Stimulated activated naive CD4-positive, alpha-beta T cell (primary cell): ENCODE data around the gene TACR3.
"Not testable (repeated sequence)": the region's sequence is repeated elsewhere in the genome, so short reads cannot be mapped to it uniquely, and the experiment has no call there.

Experiments used
- DNase-seq, 6 experiments: peaks; one replicate each; lab custom pipeline; 2025; lab: John Stamatoyannopoulos, UW

Gene TACR3, protein sequence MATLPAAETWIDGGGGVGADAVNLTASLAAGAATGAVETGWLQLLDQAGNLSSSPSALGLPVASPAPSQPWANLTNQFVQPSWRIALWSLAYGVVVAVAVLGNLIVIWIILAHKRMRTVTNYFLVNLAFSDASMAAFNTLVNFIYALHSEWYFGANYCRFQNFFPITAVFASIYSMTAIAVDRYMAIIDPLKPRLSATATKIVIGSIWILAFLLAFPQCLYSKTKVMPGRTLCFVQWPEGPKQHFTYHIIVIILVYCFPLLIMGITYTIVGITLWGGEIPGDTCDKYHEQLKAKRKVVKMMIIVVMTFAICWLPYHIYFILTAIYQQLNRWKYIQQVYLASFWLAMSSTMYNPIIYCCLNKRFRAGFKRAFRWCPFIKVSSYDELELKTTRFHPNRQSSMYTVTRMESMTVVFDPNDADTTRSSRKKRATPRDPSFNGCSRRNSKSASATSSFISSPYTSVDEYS

DNA sequence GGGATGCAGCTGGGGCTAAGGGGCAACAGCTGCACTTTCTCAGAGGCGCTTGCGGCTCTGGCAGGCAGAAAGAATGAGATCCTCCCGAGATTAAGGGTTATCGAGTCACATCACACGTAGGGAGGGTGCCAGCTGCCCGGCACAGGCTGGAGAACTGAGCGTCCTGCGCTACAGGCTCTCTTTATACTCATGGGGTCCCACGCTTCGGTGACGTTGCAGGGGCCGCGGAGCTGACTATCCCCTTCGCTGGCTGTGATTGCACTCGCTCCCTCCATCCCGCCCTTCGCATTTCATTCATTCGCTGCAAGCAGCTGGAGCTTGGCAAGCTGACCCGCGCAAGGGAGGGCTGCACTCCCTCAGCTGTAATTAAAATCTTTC, at the start of gene TACR3:
TSS of gene TACR3 (minus strand) at position 156 of the 378 bp plus-strand sequence. CDS start 310 bp downstream, outside the sequence.
- DNase-seq: no peak

DNA sequence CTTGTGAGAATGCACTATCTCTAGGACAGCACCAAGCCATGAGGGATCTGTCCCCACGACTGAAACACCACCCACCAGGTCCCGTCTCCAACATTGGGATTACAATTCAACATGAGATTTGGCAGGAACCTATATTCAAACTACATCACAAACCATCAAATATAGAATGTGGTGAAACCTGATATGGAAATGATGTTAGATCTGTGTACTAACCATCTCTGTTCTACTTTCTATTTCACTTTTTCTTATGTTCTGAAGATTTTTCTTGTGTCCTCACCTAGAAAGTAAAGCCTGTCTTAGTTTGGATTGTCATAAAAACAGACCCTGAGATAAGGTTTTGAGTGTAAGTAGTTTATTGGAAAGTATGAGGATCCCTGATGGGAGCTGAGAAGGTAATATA, 37.8 kb upstream of the TACR3 start:
- DNase-seq: no peak

DNA sequence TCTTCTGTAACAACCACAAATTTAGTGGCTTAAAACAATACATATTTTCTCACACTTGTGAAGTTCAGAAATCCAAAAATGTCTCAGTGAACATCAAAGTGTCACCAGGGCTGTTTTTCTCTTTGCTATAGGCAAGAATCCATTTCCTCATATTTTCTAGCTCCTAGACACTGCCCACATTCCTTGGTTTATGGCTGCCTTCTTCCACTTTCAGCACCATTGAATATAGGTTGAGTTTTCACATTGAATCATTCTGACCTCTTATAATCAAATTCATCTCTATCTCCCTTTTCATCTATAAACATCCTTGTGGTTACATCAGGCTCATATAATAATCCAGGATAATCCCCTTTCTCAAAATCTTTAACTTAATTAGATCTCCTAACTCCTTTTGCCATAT, 37.0 kb upstream of the TACR3 start:
- DNase-seq: no peak

DNA sequence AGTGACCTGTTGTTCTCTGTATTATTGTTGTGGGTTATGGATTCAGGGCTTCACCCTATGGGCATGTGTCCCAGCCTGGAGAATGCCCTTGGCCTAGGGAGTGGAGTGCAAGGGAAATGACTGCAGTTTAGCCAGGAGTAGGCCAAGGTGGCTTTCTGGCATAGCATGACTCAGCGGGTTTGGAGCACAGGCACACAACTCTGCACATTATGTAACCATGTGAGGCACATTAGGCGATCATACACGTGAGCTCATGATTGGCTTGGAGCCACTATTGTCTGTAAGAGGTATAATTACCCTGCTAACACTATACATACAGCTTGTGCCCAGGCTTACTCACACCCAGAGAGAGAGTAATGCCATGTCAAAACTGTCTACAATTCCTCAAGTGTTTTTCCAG, 35.1 kb upstream of the TACR3 start:
- no peak for DNase-seq

DNA sequence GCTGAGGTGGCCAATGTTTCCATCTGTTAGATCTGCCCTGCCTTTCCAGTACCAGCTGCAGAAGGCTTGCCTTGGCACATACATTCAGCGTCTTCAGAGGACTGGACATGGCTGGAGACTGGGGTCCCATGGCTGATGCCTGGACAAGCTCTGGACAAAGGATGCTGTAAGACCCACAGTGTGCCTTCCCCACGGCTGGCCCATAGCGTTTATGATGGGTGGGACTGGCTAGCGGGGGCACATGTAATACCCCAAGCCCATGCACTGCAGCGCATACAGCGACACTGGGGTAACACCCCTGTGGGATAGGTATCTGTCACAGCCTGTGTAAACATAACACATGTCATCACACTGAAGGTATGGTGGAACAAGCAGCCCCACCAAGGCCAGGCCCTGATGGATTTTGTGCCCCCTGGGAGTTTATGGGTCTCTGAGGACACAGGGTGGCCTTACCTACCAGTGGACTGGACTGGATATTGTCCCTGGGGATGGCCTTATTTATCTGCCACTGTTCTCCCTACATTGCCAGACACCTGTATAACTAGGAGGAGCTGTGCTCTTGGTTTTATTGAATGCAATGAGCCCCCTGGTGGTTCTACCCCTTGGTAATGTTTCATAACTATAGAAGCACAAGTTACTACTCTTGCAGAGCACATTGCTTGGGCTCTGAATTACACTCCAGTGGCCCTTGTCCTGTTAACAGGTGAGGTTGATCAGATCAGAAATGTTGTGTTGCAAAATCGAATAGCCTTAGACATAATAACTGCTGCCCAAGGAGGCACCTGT, 34.3 kb upstream of the TACR3 start:
- DNase-seq: no peak

DNA sequence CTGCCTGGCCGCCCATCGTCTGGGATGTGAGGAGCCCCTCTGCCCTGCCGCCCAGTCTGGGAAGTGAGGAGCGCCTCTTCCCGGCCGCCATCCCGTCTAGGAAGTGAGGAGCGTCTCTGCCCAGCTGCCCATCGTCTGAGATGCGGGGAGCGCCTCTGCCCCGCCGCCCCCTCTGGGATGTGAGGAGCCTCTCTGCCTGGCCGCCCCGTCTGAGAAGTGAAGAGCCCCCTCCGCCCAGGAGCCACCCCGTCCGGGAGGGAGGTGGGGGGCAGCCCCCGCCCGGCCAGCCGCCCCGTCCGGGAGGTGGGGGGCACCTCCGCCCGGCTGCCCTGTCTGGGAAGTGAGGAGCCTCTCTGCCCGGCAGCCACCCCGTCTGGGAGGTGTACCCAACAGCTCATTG, 3.4 kb upstream of the TACR3 start:
- not testable (repeated sequence) for DNase-seq

DNA sequence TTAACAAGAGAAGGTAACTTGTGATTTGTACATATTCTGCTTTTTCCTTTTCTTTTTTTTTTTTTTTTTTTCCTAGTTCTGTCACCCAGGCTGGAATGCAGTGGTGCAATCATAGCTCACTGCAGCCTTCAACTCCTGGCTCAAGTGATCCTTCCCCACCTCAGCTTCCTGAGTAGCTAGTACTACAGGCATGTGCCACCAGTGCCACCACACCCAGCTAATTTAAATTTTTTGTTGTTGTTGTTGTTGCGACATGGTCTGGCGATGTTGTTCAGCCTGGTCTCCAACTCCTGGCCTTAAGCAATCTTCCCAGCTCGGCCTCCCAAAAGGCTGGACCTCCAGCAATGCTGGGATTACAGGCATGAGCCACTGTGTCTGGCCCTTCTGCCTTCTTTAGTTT, 1.5 kb upstream of the TACR3 start:
- no peak for DNase-seq

DNA sequence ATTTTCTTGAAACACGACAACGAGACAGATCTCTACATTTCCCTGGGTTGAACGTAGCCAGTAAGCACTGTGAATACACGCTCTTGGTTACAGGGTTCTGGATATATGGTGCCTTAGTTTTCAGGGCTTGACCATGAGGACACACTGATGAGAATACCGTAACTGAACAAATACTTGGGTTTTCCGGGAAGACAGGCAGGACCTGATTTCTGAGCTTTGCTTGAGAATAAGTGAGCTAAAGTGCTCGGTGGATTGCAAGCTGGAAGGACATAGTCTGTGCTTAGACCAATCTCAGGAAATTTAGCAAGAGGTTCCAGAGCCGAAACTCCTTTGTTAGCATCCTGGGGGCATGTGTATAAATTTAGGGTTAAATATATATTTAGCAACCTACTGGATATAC, 876 bp upstream of the TACR3 start:
- no peak for DNase-seq

DNA sequence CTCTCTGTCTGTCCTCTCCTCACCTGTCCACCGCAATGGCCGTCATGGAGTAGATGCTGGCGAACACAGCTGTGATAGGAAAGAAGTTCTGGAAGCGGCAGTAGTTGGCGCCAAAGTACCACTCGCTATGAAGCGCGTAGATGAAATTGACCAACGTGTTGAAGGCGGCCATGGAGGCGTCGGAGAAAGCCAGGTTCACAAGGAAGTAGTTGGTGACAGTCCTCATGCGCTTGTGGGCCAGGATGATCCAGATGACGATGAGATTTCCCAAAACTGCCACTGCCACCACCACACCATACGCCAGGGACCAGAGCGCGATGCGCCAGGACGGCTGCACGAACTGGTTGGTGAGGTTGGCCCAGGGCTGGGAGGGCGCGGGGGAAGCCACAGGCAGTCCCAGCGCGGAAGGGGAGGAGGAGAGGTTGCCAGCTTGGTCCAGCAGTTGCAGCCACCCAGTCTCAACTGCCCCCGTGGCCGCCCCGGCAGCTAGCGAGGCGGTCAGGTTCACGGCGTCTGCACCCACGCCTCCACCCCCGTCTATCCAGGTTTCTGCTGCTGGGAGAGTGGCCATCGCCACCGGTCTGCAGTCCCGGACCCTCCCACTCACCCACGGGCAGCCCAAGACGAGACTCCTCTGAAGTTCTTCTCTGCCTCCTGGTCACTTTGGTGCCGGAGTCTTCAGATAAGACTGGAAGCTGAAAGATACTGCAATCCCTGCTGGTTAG, 518 bp downstream of the TACR3 start:
- no peak for DNase-seq

DNA sequence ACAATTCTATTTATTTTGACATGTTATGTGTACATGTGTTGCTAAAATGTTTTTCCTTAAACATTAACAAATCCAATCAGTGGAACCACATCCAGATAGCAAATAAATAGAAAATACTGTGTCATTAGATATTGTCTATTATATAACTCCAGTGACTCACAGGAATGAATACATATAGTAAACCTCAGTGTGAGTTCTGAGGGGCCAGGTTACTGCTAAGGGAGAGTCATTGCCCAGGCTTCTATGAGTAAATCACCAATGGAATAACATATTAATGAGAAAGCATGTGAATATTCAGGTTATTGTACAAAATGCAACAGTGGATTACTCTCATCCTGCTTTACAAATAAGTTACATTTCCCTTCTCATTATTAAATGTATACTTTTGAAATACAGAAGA, 27.2 kb downstream of the TACR3 start:
- DNase-seq: no peak

DNA sequence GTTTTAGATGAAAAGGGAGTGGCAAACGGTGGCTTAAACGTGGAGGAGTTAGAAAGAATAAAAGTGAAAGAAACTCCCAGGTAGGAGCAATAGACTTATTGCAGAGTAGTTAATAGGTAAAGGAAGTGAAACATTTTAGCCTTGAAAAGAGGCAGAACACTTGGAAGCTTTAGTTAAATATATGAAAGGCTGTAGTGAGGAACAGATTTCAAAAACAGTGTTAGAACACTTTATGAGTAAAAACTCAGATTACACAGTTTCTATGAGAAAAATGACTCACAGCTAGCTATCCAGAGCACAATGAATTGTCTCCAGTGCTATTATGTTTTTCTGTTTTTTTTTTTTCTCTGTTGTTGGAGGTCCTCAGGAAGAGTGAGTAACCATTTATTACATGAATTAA, 45.8 kb downstream of the TACR3 start:
- DNase-seq: no peak

DNA sequence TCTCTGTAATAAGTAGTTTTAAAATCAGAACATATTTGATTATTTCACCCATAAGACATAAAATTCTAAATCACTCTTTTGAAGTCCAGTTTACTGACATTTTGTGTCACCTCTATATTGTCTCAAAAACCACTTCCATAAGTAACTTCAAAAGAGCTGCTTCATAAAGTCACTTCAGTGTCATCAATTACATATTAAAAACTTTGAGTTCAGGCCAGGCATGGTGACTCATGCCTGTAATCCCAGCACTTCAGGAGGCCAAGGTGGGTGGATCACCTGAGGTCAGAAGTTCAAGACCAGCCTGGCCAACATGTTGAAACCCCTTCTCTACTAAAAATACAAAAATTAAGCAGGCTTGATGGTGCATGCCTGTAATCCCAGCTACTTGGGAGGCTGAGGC, 53.0 kb downstream of the TACR3 start:
- DNase-seq: not testable (repeated sequence)

DNA sequence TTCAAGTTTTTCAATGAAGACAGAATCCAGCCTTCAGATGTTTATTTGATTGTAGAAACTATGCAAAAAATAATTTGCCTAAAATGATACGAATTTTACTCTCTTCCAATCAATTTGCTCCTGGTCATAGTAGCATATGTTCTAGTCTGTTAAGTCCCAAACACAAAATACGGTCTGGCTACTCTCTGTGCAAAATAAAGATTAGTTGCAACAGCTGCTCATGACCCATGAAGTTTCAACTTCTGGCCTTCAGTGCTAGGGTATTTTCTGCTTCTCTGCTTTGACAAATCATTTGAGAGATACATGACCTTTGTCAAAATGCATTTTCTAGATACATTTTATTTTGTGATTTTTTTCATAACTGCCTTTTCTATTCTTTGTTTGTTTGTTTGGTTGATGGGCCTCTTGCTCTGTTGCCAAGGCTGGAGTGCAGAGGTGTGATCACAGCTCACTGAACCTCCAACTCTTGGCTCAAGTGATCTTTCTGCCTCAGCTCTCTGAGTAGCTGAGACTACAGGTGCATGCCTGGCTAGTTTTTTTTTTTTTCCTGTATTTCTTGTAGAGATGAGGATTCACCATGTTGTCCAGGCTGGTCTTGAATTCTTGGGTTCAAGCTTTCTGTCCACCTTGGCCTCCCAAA, 55.2 kb downstream of the TACR3 start:
- DNase-seq: no peak

DNA sequence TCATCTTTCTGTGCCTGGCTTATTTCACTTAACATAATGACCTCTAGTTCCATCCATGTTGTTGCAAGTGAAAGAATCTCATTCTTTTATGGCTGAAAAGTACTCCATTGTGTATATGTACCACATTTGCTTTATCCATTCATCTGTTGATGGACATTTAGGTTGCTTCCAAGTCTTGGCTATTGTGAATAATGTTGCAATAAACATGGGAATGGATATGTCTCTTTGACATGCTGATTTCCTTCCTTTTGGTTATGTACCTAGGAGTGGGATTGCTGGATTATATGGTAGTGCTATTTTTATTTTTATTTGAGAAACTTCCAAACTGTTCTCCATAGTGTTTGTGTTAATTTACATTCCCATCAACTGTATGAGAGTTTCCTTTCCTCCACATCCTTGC, 71.2 kb downstream of the TACR3 start:
- no peak for DNase-seq

DNA sequence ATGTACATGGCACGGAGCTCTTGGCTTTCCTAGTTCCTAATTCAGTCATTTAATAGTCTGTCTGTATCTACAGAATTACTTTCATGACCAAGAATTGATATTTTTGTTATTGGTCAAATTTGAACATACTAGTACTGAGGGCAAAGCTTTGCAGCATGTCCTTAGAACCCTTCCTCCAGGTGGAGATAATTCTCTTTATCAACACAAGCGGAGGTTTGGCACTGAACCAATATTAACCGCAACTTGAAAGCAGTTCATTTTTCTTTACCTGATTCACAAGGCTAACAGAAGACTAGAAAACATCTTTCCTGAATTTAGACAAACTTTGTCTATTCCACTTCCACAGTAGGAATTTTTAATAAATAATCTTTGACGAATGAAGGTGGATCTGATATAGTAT, 73.8 kb downstream of the TACR3 start:
- no peak for DNase-seq

DNA sequence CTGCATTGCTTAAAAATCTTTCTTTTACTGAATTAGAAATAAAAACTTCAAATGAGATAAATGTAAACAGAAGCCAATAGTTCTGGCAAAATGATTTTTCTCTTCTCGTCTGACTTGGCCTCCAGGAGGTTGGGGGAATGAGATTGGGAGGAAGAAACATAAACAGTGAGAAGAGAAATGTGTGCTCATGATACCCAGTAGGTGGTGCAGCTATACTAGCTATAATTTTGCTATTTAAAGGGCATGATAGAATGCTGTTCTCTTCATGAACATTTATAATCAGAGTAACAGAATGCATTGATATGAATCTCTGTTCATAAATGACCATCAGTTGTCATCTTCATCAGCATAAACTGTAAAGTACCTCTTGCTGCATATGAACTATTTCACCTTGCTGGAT, 85.5 kb downstream of the TACR3 start:
- DNase-seq: no peak

DNA sequence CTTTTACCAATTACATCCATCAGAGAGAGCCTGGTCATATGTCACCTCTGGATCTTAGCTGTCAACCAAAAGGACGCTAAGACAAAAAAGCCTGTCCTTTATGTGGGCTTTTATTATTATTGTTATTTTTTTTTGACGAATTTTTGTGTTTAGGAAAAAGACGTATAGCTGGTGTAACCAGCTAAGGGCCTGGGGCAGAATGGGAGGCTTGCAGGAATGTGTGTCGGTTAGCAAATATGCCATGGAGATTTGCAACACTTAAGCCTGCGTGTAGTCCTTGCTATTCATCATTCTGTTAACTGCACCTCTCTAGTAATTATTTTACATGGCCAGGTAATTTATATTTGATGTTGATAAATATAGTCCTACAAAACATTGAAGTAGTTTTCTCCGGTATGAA, 93.5 kb downstream of the TACR3 start:
- no peak for DNase-seq

DNA sequence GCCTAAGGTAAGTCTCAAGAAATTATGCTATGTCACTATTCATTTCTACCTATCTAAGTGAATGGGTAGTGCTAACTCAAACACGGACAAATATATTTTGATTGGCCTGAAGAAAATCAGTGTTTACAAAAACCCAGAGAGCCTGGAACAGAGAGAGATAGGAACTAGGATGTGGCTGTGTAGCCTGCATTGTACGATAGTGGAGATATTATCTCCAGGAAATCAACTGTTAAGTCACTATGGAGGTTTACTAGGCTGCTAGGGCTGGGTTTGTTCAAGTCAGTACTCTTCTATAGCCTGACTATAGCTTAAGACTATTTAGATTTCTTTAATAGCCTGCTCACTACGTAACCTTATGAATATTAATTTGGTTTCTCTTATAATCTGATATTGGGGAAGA, 127.9 kb downstream of the TACR3 start:
- DNase-seq: no peak

DNA sequence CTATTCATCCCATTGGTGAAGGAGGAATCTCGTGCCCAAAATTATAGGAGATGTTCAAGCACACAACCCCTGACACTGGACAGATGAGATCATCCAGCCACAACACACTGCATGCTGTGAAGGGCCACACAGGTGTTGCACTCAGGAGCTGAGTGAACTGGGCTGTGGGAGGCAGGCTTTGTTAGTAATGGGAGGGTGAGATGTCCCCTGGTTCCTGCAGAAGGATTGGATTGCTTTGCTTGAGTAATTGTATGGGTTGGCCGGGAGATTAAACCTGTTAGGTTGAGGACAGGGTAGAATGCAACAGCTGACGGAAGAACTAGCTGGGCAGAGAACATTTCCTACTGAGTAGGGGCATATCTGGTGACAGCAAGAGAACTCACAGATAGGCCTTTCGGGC, 152.2 kb downstream of the TACR3 start:
- DNase-seq: no peak

DNA sequence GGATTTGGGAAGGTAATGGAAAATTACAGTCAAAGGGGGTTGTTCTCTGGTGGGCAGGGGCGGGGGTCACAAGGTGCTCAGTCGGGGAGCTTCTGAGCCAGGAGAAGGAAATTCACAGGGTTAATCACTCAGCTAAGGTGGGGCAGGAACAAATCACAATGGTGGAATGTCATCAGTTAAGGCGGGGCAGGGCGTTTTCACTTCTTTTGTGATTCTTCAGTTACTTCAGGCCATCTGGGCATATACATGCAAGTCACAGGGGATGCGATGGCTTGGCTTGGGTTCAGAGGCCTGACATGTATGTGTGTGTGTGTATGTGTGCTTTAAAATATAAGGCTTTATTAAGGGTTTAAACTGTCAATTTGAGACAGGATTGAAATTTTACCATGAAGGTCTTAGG, 160.6 kb downstream of the TACR3 start:
- DNase-seq: not testable (repeated sequence)
